ENCODE measurements around the gene PHF8. TPM values are rescaled to one million over a fixed set of nuclear protein-coding genes. Genes with fewer than 3 reads are reported as not detected.
A peak's percentile ranks its signal among the peaks of the same experiment; 100 is the strongest.

PHF8 gene
- total RNA-seq, 2 experiments from 2014 or later = 41.3 to 45.6 TPM

DNA sequence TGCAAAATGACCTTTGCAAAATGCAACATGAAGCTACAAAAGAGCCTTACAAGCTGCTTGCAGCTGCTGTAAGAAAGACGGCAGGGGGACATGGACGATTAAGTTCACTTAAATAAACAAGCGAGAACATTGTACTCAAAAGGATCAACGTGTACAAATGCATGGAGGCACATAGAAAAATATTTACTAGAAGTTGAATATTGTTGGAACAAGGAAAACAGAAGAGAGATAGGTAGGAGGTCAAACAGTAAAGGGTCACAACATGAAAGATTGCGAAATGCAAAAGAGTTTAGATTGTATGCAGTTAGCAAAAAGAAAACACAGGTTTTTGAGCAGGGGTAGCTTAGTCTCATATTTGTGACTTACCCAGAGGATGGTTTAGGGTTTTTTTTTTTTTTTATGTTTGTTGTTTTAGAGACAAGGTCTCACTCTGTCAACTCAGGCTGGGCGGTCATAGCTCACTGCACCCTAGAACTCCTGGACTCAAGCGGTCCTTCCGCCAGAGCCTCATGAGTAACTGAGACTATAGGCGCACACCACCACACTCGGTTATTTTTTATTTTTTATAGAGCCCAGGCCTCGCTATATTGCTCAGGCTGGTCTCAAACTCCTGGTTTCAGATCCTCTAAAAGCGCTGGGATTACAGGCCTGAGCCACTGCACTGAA lies 1.4 kb upstream of the PHF8 start:
- no peak for TF ChIP-seq CTCF (IDR thresholded peaks at IDR 0.05)
- CTCF ChIA-PET = no interaction called here
- Mint-ChIP-seq H3K27ac (peak overlapping the region; percentile 96), H3K9me3 (no peaks in the 10 kb centered on the region), H3K36me3 (ENCODE audit: low read depth) (peaks cover 11% of the 10 kb centered on the region), H3K27me3 (no peaks in the 10 kb centered on the region), H3K4me3 (peak overlapping the region; percentile 96), H3K4me1 (ENCODE audit: low read depth) (peaks cover 19% of the 10 kb centered on the region)
- DNase-seq = no peak
- no peak for ATAC-seq
- intact Hi-C loops (cut with micrococcal nuclease) = no loop called here
- POLR2A ChIA-PET = interaction anchor here (2.4 kb wide), 1 partner anchor 137 kb away, joined by 16 read pairs; the partner anchor contains the start of gene FAM120C

DNA sequence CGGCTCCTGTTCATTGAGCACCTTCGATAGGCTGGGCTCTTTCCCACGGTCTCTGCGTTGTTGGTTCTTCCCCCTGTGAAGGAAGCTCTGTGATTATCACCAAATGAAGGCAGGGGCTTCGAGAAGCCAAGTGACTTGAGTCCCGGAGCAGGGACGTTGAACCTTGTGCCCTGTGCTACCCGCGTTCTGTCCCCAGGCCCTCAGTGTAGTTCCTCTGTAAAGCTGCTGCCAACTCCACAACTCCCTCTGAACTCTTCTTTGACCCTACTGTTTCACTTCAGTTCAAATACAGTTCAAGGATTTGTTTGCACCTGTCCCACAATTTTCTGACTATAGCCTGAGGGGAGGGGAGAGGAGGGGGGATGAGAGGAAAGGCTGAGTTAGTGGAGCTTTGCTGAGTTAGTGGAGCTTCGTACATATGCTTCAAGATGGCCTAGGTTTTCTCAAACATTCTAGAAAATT lies 635 bp upstream of the PHF8 start:
- Mint-ChIP-seq H3K9me3 (no peaks in the 10 kb centered on the region), H3K27ac (peak overlapping the region; percentile 96), H3K4me1 (ENCODE audit: low read depth) (peaks cover 27% of the 10 kb centered on the region), H3K36me3 (ENCODE audit: low read depth) (peaks cover 14% of the 10 kb centered on the region), H3K27me3 (no peaks in the 10 kb centered on the region), H3K4me3 (peak overlapping the region; percentile 96)
- DNase-seq = no peak
- ATAC-seq = no peak
- no peak for TF ChIP-seq CTCF (IDR thresholded peaks at IDR 0.05)
- intact Hi-C loops (cut with micrococcal nuclease) = loop anchor here (5.0 kb wide), 1 partner anchor 137 kb away; the partner anchor contains the start of gene FAM120C
- POLR2A ChIA-PET = interaction anchor here (2.0 to 2.5 kb wide), 3 partner anchors 138 to 956 kb away, joined by 5 to 16 read pairs (median 9); partner anchors contain the start of genes APEX2 and FAM120C
- CTCF ChIA-PET = no interaction called here

DNA sequence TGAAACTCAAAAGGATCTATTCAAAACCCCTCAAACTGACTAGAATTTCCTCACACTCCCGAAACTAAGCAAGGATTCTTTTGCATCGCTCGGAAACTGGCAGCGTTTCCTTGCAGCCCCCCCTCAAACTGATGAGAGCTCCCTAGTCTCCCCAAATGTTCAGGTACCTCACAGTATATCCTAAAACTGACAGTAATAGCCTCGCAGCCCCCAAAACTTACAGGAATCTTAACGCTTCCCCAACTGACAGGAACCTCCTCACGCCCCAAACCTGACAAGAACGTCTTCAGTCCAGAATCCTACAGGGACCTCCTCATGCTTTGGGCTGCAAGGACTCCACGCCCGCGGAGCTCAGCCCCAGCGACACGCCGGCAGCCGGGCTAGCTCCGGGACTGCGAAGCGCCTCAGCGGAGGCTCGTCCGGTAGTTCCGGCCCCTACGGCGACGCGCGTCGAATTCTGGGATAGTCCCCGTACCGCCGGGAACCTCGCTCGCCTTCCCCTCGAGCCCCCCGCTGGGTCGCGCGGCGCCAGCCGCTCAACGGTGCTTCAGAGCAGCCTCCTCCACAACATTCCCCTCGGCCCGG lies 640 bp downstream of the PHF8 start:
- Mint-ChIP-seq H3K4me1 (ENCODE audit: low read depth) (peaks cover 27% of the 10 kb centered on the region), H3K27me3 (no peaks in the 10 kb centered on the region), H3K27ac (peak overlapping the region; percentile 96), H3K4me3 (peak overlapping the region; percentile 96), H3K9me3 (no peaks in the 10 kb centered on the region), H3K36me3 (ENCODE audit: low read depth) (peaks cover 14% of the 10 kb centered on the region)
- DNase-seq (peak; percentile 31), ATAC-seq (no peak)
- ChIA-PET POLR2A (interaction anchor here (0.9 to 2.5 kb wide), 5 partner anchors 139 to 957 kb away, joined by 3 to 16 read pairs (median 5); partner anchors contain the start of genes APEX2, FAM120C and HUWE1), CTCF (interaction anchor here (1.0 to 1.3 kb wide), 3 partner anchors 28 to 398 kb away, joined by 3 to 4 read pairs (median 3); no protein-coding TSS in a partner anchor)
- intact Hi-C loops (cut with micrococcal nuclease) = loop anchor here (5.0 kb wide), 1 partner anchor 139 kb away; the partner anchor contains the start of gene FAM120C
- no peak for TF ChIP-seq CTCF (IDR thresholded peaks at IDR 0.05)

GRCh38 chrX:54043056-54043455 lies 1.2 kb downstream of the PHF8 start:
- POLR2A ChIA-PET = interaction anchor here (0.9 to 2.5 kb wide), 4 partner anchors 140 to 958 kb away, joined by 3 to 9 read pairs (median 4); partner anchors contain the start of genes APEX2, FAM120C and HUWE1
- peak; percentile 2 for DNase-seq

More at GRCh38 chrX:54043056-54043455, 1.2 kb downstream of the PHF8 start:
- TF ChIP-seq CTCF (IDR thresholded peaks at IDR 0.05) = no peak
- intact Hi-C loops (cut with micrococcal nuclease) = loop anchor here (5.0 kb wide), 1 partner anchor 139 kb away; the partner anchor contains the start of gene FAM120C
- Mint-ChIP-seq H3K36me3 (ENCODE audit: low read depth) (peaks cover 14% of the 10 kb centered on the region), H3K27ac (peak overlapping the region; percentile 96), H3K4me1 (ENCODE audit: low read depth) (peaks cover 27% of the 10 kb centered on the region), H3K27me3 (no peaks in the 10 kb centered on the region), H3K9me3 (no peaks in the 10 kb centered on the region), H3K4me3 (peak overlapping the region; percentile 96)
- CTCF ChIA-PET = interaction anchor here (1.0 to 1.3 kb wide), 3 partner anchors 27 to 398 kb away, joined by 3 to 4 read pairs (median 3); no protein-coding TSS in a partner anchor
- ATAC-seq = no peak
